ENCODE results near the gene TMEM11.
"Not testable (repeated sequence)": the region's sequence is repeated elsewhere in the genome, so short reads cannot be mapped to it uniquely, and the experiment has no call there.

Gene TMEM11

GRCh38 chr17:21228845-21229244 is 14.9 kb upstream of the TMEM11 start:
- no peak overlapping the region for H3K4me3 Mint-ChIP-seq
- H3K27me3 Mint-ChIP-seq, result no peaks in the 10 kb centered on the region
- no peak overlapping the region for H3K27ac Mint-ChIP-seq
- no peak for ATAC-seq
- peaks cover 8% of the 10 kb centered on the region for H3K9me3 Mint-ChIP-seq
- peaks cover 7% of the 10 kb centered on the region for H3K36me3 Mint-ChIP-seq
- no peaks in the 10 kb centered on the region for H3K4me1 Mint-ChIP-seq

GRCh38 chr17:21228111-21228510 is 14.2 kb upstream of the TMEM11 start:
- H3K4me3 Mint-ChIP-seq, result no peak overlapping the region
- peaks cover 8% of the 10 kb centered on the region for H3K9me3 Mint-ChIP-seq
- ATAC-seq, result no peak
- H3K4me1 Mint-ChIP-seq, result no peaks in the 10 kb centered on the region
- H3K36me3 Mint-ChIP-seq, result peaks cover 7% of the 10 kb centered on the region
- no peak overlapping the region for H3K27ac Mint-ChIP-seq
- H3K27me3 Mint-ChIP-seq, result no peaks in the 10 kb centered on the region

DNA sequence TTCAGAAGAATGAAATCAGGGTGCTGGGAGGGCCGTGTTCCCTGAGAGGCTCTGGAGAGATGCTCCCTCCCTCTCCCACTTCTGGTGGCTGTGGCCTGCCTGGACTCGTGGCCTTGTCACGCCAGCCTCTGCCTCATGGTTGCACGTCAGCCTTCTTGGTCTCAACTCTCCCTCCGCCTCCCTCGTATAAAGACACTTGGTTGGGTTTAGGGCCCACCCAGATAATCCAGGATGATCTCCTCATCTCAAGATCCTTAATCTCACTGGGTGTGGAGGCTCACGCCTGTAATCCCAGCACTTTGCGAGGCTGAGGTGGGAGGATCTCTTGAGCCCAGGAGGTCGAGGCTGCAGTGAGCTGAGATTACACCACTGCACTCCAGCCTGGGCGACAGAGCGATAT is 13.3 kb upstream of the TMEM11 start:
- H3K36me3 Mint-ChIP-seq, result peaks cover 15% of the 10 kb centered on the region
- H3K27me3 Mint-ChIP-seq, H3K27ac Mint-ChIP-seq, H3K4me3 Mint-ChIP-seq, ATAC-seq, H3K4me1 Mint-ChIP-seq, H3K9me3 Mint-ChIP-seq: not testable (repeated sequence)

DNA sequence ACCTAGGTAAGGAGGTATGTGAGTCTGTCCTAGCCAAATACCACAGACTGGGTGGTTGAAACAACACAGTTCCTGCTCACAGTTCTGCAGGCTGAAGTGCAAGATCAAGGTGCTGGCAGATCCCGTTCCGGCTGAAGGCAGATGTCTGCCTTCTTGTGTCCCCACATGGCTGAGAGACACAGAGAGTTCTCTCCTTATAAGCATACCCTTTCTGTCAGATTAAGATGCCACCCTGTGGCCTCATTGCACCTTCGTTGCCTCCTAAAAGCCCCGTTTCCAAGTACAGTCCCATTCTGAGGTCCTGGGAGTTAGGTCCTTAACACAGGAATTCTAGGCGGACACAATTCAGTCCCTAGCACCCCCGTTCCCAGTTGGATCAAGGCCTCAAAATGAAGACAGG is 9.1 kb upstream of the TMEM11 start:
- Mint-ChIP-seq H3K27ac (no peak overlapping the region), H3K27me3 (no peaks in the 10 kb centered on the region), H3K4me1 (no peaks in the 10 kb centered on the region), H3K9me3 (peaks cover 4% of the 10 kb centered on the region), H3K4me3 (no peak overlapping the region), H3K36me3 (peaks cover 20% of the 10 kb centered on the region)
- no peak for ATAC-seq

- ATAC-seq, result no peak
- Mint-ChIP-seq H3K36me3 (peaks cover 20% of the 10 kb centered on the region), H3K27ac (no peak overlapping the region), H3K4me1 (peaks cover 14% of the 10 kb centered on the region), H3K4me3 (no peak overlapping the region), H3K9me3 (peaks cover 4% of the 10 kb centered on the region), H3K27me3 (no peaks in the 10 kb centered on the region)
These were observed 4.9 kb upstream of the TMEM11 start for GRCh38 chr17:21218831-21219380.

DNA sequence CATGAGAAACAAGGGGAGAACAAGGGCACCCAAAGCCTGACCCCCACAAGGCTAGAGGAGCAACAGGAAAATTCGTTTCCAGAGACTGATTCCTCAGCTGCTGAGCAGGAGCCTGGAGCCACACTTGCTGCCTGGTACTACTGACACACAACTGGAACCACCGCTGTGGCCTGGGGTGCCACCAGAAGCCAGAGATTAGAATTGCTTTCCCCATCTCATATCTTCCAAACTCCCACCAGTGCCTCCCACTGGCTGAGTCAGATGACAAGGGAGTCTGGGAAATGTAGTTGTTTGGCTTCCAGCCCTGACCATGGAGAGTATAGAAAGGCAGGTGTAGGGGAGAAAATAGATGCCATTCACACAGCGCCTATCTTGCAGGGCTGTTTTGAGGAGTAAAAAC is 4.1 kb upstream of the TMEM11 start:
- H3K36me3 Mint-ChIP-seq, result peaks cover 20% of the 10 kb centered on the region
- H3K4me3 Mint-ChIP-seq, result no peak overlapping the region

GRCh38 chr17:21217346-21217745 is 3.4 kb upstream of the TMEM11 start:
- Mint-ChIP-seq H3K4me3 (no peak overlapping the region), H3K27me3 (no peaks in the 10 kb centered on the region), H3K36me3 (peaks cover 13% of the 10 kb centered on the region), H3K27ac (no peak overlapping the region), H3K9me3 (peaks cover 4% of the 10 kb centered on the region), H3K4me1 (peaks cover 25% of the 10 kb centered on the region)
- no peak for ATAC-seq

More for the DNA sequence above, 4.1 kb upstream of the TMEM11 start:
- no peak for ATAC-seq
- H3K27me3 Mint-ChIP-seq, result no peaks in the 10 kb centered on the region
- peaks cover 4% of the 10 kb centered on the region for H3K9me3 Mint-ChIP-seq
- H3K4me1 Mint-ChIP-seq, result peaks cover 17% of the 10 kb centered on the region
- H3K27ac Mint-ChIP-seq, result no peak overlapping the region

DNA sequence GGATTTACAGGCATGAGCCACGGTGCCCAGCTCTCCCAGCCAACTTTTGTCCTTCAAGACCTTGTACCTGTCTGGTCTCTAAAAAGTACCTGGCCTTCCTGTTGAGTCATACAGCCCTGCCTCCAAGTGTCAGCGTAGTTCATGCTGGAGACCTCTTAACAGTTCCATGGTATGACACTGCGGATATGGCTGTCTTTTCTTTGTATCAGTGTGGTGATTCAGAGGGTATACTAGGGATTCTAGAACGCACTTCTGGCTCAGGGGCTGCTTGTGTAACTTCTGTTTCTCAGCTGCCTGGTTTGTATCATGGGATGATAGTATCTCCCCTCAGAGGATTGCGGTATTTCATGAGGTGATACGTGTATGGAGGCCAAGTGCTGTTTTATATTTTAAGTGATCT is 2.0 kb upstream of the TMEM11 start:
- Mint-ChIP-seq H3K27ac (peak overlapping the region; percentile 91), H3K36me3 (no peaks in the 10 kb centered on the region), H3K9me3 (no peaks in the 10 kb centered on the region), H3K4me3 (peak overlapping the region; percentile 84), H3K27me3 (no peaks in the 10 kb centered on the region), H3K4me1 (peaks cover 36% of the 10 kb centered on the region)
- no peak for ATAC-seq

DNA sequence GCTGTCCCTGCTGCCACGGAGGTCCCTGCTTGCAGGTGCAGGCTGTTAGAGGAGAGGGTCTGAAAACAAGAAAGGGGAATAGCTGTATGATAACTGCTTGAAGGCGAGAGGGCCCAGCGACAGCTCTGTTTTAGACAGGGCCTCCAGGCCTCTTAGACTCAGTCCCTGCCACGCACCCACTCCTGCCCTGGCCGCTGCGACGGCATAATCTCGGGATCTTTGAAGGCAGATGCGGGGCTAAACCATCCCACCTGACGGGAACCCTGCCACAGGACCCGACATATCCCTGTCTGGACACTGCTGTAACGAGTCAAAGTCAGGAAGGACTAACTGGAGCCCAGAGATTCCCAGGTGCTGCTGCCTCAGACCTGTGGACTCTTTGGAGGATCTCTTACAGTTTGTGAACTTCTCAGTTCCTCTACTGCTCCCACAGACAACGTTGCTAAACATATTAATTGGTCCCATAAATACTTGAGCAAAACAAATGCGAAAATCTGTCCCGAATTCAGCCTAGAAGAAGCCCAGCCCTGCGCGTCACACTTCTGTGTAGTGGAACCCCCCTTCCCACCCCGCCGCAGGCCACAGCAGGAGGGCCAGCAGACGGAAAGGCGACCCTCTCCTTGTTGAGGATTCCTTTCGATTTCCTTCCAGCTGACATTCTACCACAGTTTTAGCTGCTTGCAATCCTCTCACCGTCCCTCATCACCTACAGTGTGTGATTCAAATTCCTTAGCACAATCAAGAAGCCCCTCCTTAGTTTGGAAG is 998 bp upstream of the TMEM11 start:
- peak overlapping the region; percentile 84 for H3K4me3 Mint-ChIP-seq
- H3K4me1 Mint-ChIP-seq, result peaks cover 45% of the 10 kb centered on the region
- peaks cover 6% of the 10 kb centered on the region for H3K36me3 Mint-ChIP-seq
- peak; percentile 34 for ATAC-seq
- H3K27me3 Mint-ChIP-seq, result no peaks in the 10 kb centered on the region
- no peaks in the 10 kb centered on the region for H3K9me3 Mint-ChIP-seq
- H3K27ac Mint-ChIP-seq, result peak overlapping the region; percentile 91

- peak; percentile 31 for ATAC-seq
- Mint-ChIP-seq H3K27ac (peak overlapping the region; percentile 91), H3K36me3 (peaks cover 7% of the 10 kb centered on the region), H3K27me3 (no peaks in the 10 kb centered on the region), H3K9me3 (no peaks in the 10 kb centered on the region), H3K4me3 (peak overlapping the region; percentile 84), H3K4me1 (peaks cover 45% of the 10 kb centered on the region)
These were observed 335 bp downstream of the TMEM11 start for GRCh38 chr17:21213638-21214014.

- no peak for ATAC-seq
- Mint-ChIP-seq H3K27ac (peak overlapping the region; percentile 91), H3K9me3 (no peaks in the 10 kb centered on the region), H3K4me3 (peak overlapping the region; percentile 84), H3K27me3 (no peaks in the 10 kb centered on the region), H3K4me1 (peaks cover 45% of the 10 kb centered on the region), H3K36me3 (peaks cover 7% of the 10 kb centered on the region)
These were observed 929 bp downstream of the TMEM11 start for GRCh38 chr17:21212826-21213637.

- peaks cover 45% of the 10 kb centered on the region for H3K4me1 Mint-ChIP-seq
- peak overlapping the region; percentile 40 for H3K27ac Mint-ChIP-seq
- ATAC-seq, result no peak
- H3K4me3 Mint-ChIP-seq, result peak overlapping the region; percentile 23
- H3K9me3 Mint-ChIP-seq, result no peaks in the 10 kb centered on the region
- peaks cover 7% of the 10 kb centered on the region for H3K36me3 Mint-ChIP-seq
- no peaks in the 10 kb centered on the region for H3K27me3 Mint-ChIP-seq
These were observed 2.0 kb downstream of the TMEM11 start for GRCh38 chr17:21211825-21212479.

DNA sequence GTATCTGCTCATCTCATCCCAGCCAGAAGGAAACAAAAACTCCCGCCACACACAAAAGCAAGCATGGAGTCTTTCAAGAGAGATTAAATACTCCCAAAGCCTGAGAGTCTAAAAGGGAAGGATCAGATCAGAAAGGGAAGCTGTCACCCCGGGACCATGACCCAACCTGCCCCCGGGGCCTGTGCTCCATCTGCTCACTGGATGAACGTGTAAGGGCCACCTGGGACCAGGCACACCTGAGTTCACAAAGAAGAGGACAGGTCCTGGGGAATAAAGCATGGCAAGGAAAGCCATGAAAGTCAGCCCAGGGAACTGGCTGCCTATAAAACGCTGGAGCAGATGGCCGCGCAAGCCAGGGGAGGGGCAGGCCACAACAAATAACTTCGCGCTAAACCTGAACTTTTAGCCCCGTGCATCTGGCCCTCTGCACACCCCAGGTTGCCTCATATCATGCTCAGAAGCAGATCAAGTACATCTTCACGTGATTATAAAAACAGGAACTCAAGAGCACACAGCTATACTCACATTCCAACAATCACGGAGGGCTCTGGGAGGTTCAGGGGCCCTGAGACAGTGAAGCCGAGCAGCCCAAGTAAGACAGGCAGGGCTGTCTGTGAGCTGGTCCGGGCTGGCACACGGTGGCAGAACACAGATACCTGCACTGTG is 3.4 kb downstream of the TMEM11 start:
- no peaks in the 10 kb centered on the region for H3K27me3 Mint-ChIP-seq
- H3K4me1 Mint-ChIP-seq, result peaks cover 47% of the 10 kb centered on the region
- H3K4me3 Mint-ChIP-seq, result no peak overlapping the region
- no peaks in the 10 kb centered on the region for H3K9me3 Mint-ChIP-seq
- no peak for ATAC-seq
- H3K36me3 Mint-ChIP-seq, result peaks cover 7% of the 10 kb centered on the region
- no peak overlapping the region for H3K27ac Mint-ChIP-seq

GRCh38 chr17:21209511-21210175 is 4.3 kb downstream of the TMEM11 start:
- Mint-ChIP-seq H3K4me3 (no peak overlapping the region), H3K9me3 (no peaks in the 10 kb centered on the region), H3K36me3 (peaks cover 7% of the 10 kb centered on the region), H3K27ac (no peak overlapping the region), H3K4me1 (peaks cover 48% of the 10 kb centered on the region), H3K27me3 (no peaks in the 10 kb centered on the region)
- ATAC-seq, result no peak
